GM19324 (cell line): Measurements from ENCODE around the gene PSMG4.

Source experiments
- ATAC-seq: cut with Tn5 transposase; IDR thresholded peaks from one replicate; pipeline ENCODE4 v1.9.1; 2021; ENCODE audit warnings: mild to moderate bottlenecking, moderate library complexity; ENCODE audit not compliant: unreplicated experiment, low FRiP score

PSMG4 gene

GRCh38 chr6:3304500-3305215 lies 45.9 kb downstream of the PSMG4 start:
- ATAC-seq, result no peak

GRCh38 chr6:3305216-3305565 lies 46.4 kb downstream of the PSMG4 start:
- ATAC-seq, result no peak

- no peak for ATAC-seq
These were observed 47.1 kb downstream of the PSMG4 start for GRCh38 chr6:3305831-3306230.

- no peak for ATAC-seq
These were observed 48.1 kb downstream of the PSMG4 start for GRCh38 chr6:3306848-3307247.

GRCh38 chr6:3307436-3307835 lies 48.7 kb downstream of the PSMG4 start:
- no peak for ATAC-seq

- no peak for ATAC-seq
These were observed 49.4 kb downstream of the PSMG4 start for GRCh38 chr6:3308106-3308505.

GRCh38 chr6:3309391-3310050 lies 50.8 kb downstream of the PSMG4 start:
- no peak for ATAC-seq

GRCh38 chr6:3310051-3310448 lies 51.3 kb downstream of the PSMG4 start:
- no peak for ATAC-seq

GRCh38 chr6:3310703-3311102 lies 52.0 kb downstream of the PSMG4 start:
- no peak for ATAC-seq

- no peak for ATAC-seq
These were observed 53.1 kb downstream of the PSMG4 start for GRCh38 chr6:3311826-3312225.

- ATAC-seq, result no peak
These were observed 54.0 kb downstream of the PSMG4 start for GRCh38 chr6:3312604-3313231.

GRCh38 chr6:3314176-3314575 lies 55.4 kb downstream of the PSMG4 start:
- no peak for ATAC-seq

- no peak for ATAC-seq
These were observed 56.1 kb downstream of the PSMG4 start for GRCh38 chr6:3314621-3315467.

- ATAC-seq, result no peak
These were observed 57.1 kb downstream of the PSMG4 start for GRCh38 chr6:3315841-3316240.

- ATAC-seq, result no peak
These were observed 57.6 kb downstream of the PSMG4 start for GRCh38 chr6:3316331-3316730.

GRCh38 chr6:3316818-3317217 lies 58.1 kb downstream of the PSMG4 start:
- no peak for ATAC-seq
